ENCODE measurements around the gene SARDH. TPM values are rescaled to one million over a fixed set of nuclear protein-coding genes. Genes with fewer than 3 reads are reported as not detected.

SARDH gene
- total RNA-seq, 1 donor from 2014 or later: 1.1 TPM

DNA sequence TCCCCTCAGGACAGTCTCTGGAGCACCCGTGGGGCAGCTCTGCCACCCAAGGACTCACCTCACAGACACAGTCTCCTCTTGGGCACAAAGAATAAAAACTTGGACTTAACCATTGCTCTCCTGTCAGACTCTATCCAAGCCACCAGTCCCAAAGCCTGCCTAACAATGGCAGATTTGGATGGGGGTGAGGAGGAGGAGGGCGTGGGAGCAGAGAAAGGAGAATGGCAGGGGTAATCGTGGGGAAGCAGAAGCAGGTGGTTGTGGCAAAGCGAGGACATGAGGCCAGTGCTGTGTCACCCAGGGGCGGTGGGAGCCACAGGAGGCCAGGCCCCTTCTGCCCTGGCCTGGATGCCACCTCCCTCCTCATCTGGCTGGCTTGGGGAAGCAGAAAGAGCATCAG is 123.5 kb downstream of the SARDH start:
- DNase-seq (ENCODE audit: low spot score): no peak
- Mint-ChIP-seq H3K27me3 (ENCODE audit: low read depth) (peaks cover 29% of the 10 kb centered on the region), H3K4me3 (ENCODE audit: low read depth) (no peak overlapping the region), H3K9me3 (no peaks in the 10 kb centered on the region), H3K4me1 (ENCODE audit: low read depth) (peaks cover 4% of the 10 kb centered on the region), H3K27ac (no peak overlapping the region), H3K36me3 (ENCODE audit: low read depth) (no peaks in the 10 kb centered on the region)
- intact Hi-C loops (cut with micrococcal nuclease): no loop called here

DNA sequence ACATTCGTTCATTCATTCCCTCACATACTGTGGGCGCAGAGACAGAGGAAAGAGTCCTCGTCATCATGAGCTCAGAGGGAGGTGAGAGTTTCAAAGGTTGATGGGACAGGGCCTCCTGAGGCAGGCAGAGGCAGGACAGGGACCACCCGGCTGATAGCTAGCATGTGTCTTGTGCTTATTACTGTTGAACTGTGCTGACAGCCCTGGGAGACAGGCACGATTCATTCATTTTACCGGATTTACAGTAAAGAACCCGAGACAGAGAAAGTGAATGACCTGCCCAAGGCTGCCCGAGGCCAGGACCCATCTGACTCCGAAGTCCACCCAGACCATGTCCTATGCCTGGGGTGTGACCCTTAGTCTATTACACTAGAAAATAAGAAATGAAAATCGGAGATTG is 124.1 kb downstream of the SARDH start:
- Mint-ChIP-seq H3K27ac (no peak overlapping the region), H3K36me3 (ENCODE audit: low read depth) (no peaks in the 10 kb centered on the region), H3K4me3 (ENCODE audit: low read depth) (no peak overlapping the region), H3K4me1 (ENCODE audit: low read depth) (no peaks in the 10 kb centered on the region), H3K9me3 (no peaks in the 10 kb centered on the region), H3K27me3 (ENCODE audit: low read depth) (peaks cover 32% of the 10 kb centered on the region)
- no peak for DNase-seq (ENCODE audit: low spot score)
- intact Hi-C loops (cut with micrococcal nuclease): no loop called here

Other genes starting within 250 kb of the SARDH start
- not detected in 2 replicates for gene MYMK, start 213.4 kb downstream of the SARDH start, total RNA-seq
- not detected in 2 replicates for gene ADAMTSL2, start 203.6 kb downstream of the SARDH start, total RNA-seq
- not detected in 2 replicates for gene FAM163B, start 129.0 kb downstream of the SARDH start, total RNA-seq
- not detected in 2 replicates for gene DBH, start 102.0 kb downstream of the SARDH start, total RNA-seq

Measured in activated T-helper 2 cell treated with anti-CD3 and anti-CD28 coated beads, Interferon-gamma antibody, Interleukin-2, Interleukin-4, amounts not matched to agents 10 μg/mL and 5 μg/mL and 100 μg/mL, durations not matched to agents 14 hours and 24 hours and 36 hours (primary cell).